HepG2 (cell line): ENCODE data around the gene EVA1A. TPM values are rescaled to one million over a fixed set of nuclear protein-coding genes. Genes with fewer than 3 reads are reported as not detected.

Experiments used
- ATAC-seq: fragments of 200-7000 bp; cut with Tn5 transposase; 3 replicates; pipeline ENCODE4 v1.9.1; 2020; ENCODE audit warnings: mild to moderate bottlenecking, moderate library complexity
- BruUV-seq: library from RNA; stranded (reverse); fragments of 400-500 nt; replicated peaks from 2 replicates; lab custom pipeline; 2021; lab: Mats Ljungman, UMichigan
- CTCF ChIA-PET: fragments of 300-600 bp; formaldehyde crosslinking; extraction: SDS; loops from one replicate; lab custom pipeline; 2021; ENCODE audit warnings: low total read pairs, inconsistent platforms, low intra/inter-chr PET ratio; lab: Yijun Ruan, JAX
- POLR2A ChIA-PET: fragments of 350-600 bp; sonication (Branson Sonifier 250); formaldehyde crosslinking; loops from one replicate; lab custom pipeline; 2020; ENCODE audit warnings: antibody characterized with exemption, inconsistent platforms; lab: Yijun Ruan, JAX
- DNase-seq: peaks from one replicate; pipeline ENCODE4 v3.0.0-alpha.2; 2015; ENCODE audit warnings: low spot score
- FAIRE-seq: peaks from 3 replicates; lab custom pipeline; 2011; peaks lifted over from hg19 to GRCh38; lab: Jason Lieb, UNC
- H2AFZ ChIP-seq: one replicate; pipeline ENCODE4 v1.6.1; 2011; ENCODE audit warnings: low read length, inconsistent platforms
- H3K27ac ChIP-seq: fragments of 300-600 bp; 3 replicates; pipeline ENCODE4 v1.8.0; 2011; ENCODE audit warnings: mixed run types, mild to moderate bottlenecking, mixed read lengths, low read length, inconsistent platforms; ENCODE audit not compliant: insufficient read depth; ENCODE audit errors: extremely low read length
- H3K27me3 ChIP-seq, 2 experiments: fragments of 200-600 bp in 1 of 2; 2 replicates in 1 of 2; 3 replicates in 1 of 2; pipeline versions ENCODE4 v1.6.0 to v1.8.0; 2011; ENCODE audit warnings: low read length in 2 of 2, mild to moderate bottlenecking in 2 of 2, moderate library complexity in 2 of 2, inconsistent platforms in 1 of 2; ENCODE audit not compliant: insufficient read depth in 2 of 2, control insufficient read depth in 1 of 2
- H3K36me3 ChIP-seq, 2 experiments: fragments of 200-600 bp in 1 of 2; replicated peaks in 1 of 2; 2 replicates in 1 of 2; 3 replicates in 1 of 2; pipeline versions ENCODE4 v1.5.1 to v1.8.0; 2011; ENCODE audit warnings: low read length in 2 of 2, inconsistent platforms in 1 of 2; ENCODE audit not compliant: insufficient read depth in 2 of 2, control insufficient read depth in 1 of 2
- H3K4me1 ChIP-seq: 2 replicates; pipeline ENCODE4 v1.5.1; 2012; ENCODE audit warnings: low read length, inconsistent platforms; ENCODE audit not compliant: insufficient read depth
- H3K4me2 ChIP-seq: 2 replicates; pipeline ENCODE4 v1.6.0; 2011; ENCODE audit warnings: low read depth, low read length, inconsistent platforms
- H3K4me3 ChIP-seq, 3 experiments: fragments of 200-600 bp in 1 of 3; sonication (generic), shearing (Covaris generic) in 1 of 3; replicated peaks in 1 of 3; 2 replicates each; pipeline ENCODE4 v1.5.1; 2011 to 2016; ENCODE audit warnings: low read length in 3 of 3, inconsistent platforms in 2 of 3, low read depth in 2 of 3, mild to moderate bottlenecking in 2 of 3, control low read depth in 1 of 3, mixed read lengths in 1 of 3; ENCODE audit not compliant: insufficient read depth in 1 of 3
- H3K79me2 ChIP-seq: one replicate; pipeline ENCODE4 v1.6.1; 2011; ENCODE audit warnings: low read length, inconsistent platforms; ENCODE audit not compliant: insufficient read depth
- H3K9ac ChIP-seq: 2 replicates; pipeline ENCODE4 v1.6.0; 2011; ENCODE audit warnings: mild to moderate bottlenecking, low read depth, low read length, inconsistent platforms; ENCODE audit not compliant: insufficient read depth
- H3K9me3 ChIP-seq: 2 replicates; pipeline ENCODE4 v1.5.1; 2012; ENCODE audit warnings: mild to moderate bottlenecking, low read length
- H4K20me1 ChIP-seq: 2 replicates; pipeline ENCODE4 v1.6.0; 2011; ENCODE audit warnings: inconsistent platforms, mild to moderate bottlenecking, low read length, moderate library complexity; ENCODE audit not compliant: insufficient read depth
- ARID4A ChIP-seq: sonication (generic); formaldehyde crosslinking; IDR thresholded peaks from 2 replicates; pipeline ENCODE4 v1.5.0; 2020; ENCODE audit warnings: mild to moderate bottlenecking, missing genetic modification reagents, borderline replicate concordance
- BRF2 ChIP-seq: sonication (generic); formaldehyde crosslinking; IDR thresholded peaks from 2 replicates; pipeline ENCODE4 v1.8.1; 2022; ENCODE audit warnings: mild to moderate bottlenecking, missing genetic modification reagents
- NCOA1 ChIP-seq: sonication (generic); formaldehyde crosslinking; IDR thresholded peaks from 2 replicates; pipeline ENCODE4 v1.9.0; 2021; ENCODE audit warnings: missing genetic modification reagents
- NR2C2 ChIP-seq: sonication (generic); formaldehyde crosslinking; IDR thresholded peaks from 2 replicates; pipeline ENCODE4 v1.4.0; 2020; ENCODE audit warnings: missing genetic modification reagents, mild to moderate bottlenecking, moderate library complexity, borderline replicate concordance
- RFXANK ChIP-seq: IDR thresholded peaks from 2 replicates; pipeline ENCODE4 v1.6.1; 2016
- ZFYVE20 ChIP-seq: sonication (generic); formaldehyde crosslinking; IDR thresholded peaks from 2 replicates; pipeline ENCODE4 v1.8.0; 2023; ENCODE audit warnings: low read depth, mild to moderate bottlenecking, moderate library complexity, missing genetic modification reagents, borderline replicate concordance
- ZNF350 ChIP-seq: sonication (generic); formaldehyde crosslinking; IDR thresholded peaks from 2 replicates; pipeline ENCODE4 v1.4.0; 2020; ENCODE audit warnings: mild to moderate bottlenecking, low read depth, missing genetic modification reagents, borderline replicate concordance
- ZNF558 ChIP-seq: sonication (generic); formaldehyde crosslinking; IDR thresholded peaks from 2 replicates; pipeline ENCODE4 v1.9.0; 2022; ENCODE audit warnings: mild to moderate bottlenecking, missing genetic modification reagents, borderline replicate concordance
- ZNF709 ChIP-seq: sonication (generic); formaldehyde crosslinking; IDR thresholded peaks from 2 replicates; pipeline ENCODE4 v1.5.0; 2020; ENCODE audit warnings: mild to moderate bottlenecking, missing genetic modification reagents
- WGBS: methylation state at CpG from one replicate; pipeline ENCODE4 v1.1.6; 2017; ENCODE audit warnings: low lambda C conversion rate; 5-methylcytosine and 5-hydroxymethylcytosine counted together
- in situ Hi-C: cut with HindIII; loops from 2 replicates; pipeline ENCODE4 v1.10.0; 2017; ENCODE audit warnings: low pct_unique_long_range_greater_than_20kb; ENCODE audit not compliant: extremely low pct_ligation_motif_present
- intact Hi-C: fragments of 100-400 bp; cut with micrococcal nuclease; formaldehyde crosslinking; loops from one replicate; pipeline ENCODE4 v1.10.0; 2022; ENCODE audit not compliant: unreplicated experiment
- polyA plus RNA-seq, 8 experiments: library from polyadenylated mRNA; depleted of rRNA in 3 of 8; stranded (reverse) in 7 of 8; unstranded in 1 of 8; fragments of >200 nt; fragmentation: Illumina TruSeq in 4 of 8; extraction: Trizol in 4 of 8; gene quantifications; 2 replicates each; pipeline versions ENCODE4 v1.2.1 to v1.2.3, GENCODE V29; 2011 to 2016; ENCODE audit warnings: low read depth in 4 of 8, missing spikeins in 1 of 8, mixed read lengths in 1 of 8; ENCODE audit not compliant: insufficient read depth in 1 of 8
- total RNA-seq, 5 experiments: library from RNA; depleted of rRNA; stranded (reverse); fragments of >200 nt; fragmentation: Illumina TruSeq; extraction: Trizol; gene quantifications; 2 replicates each; pipeline ENCODE4 v1.2.3, GENCODE V29; 2016; ENCODE audit warnings: low read depth in 1 of 5
- TF ChIP-seq, protein P1 (sequence below): sonication (generic); formaldehyde crosslinking; IDR thresholded peaks from 2 replicates; pipeline ENCODE4 v1.4.0; 2020; ENCODE audit warnings: mild to moderate bottlenecking, missing genetic modification reagents
- TF ChIP-seq, protein P2 (sequence below): sonication (generic); formaldehyde crosslinking; conservative IDR thresholded peaks from 2 replicates; pipeline ENCODE4 v1.4.0; 2020; ENCODE audit warnings: missing genetic modification reagents
- TF ChIP-seq, protein P3 (sequence below): sonication (generic); formaldehyde crosslinking; IDR thresholded peaks from 2 replicates; pipeline ENCODE4 v1.4.0; 2020; ENCODE audit warnings: missing genetic modification reagents

EVA1A gene
- total and polyA plus RNA-seq, 2 of the 13 experiments (the other 11 are each of a cell fraction or from before 2014, with no cell fraction given) = 57.5 to 57.8 TPM

- POLR2A ChIA-PET = no interaction called here
- no peak for TF ChIP-seq NR2C2
- no peak for TF ChIP-seq ZNF558 (CRISPR knock-in tag)
- TF ChIP-seq, protein P1, sequence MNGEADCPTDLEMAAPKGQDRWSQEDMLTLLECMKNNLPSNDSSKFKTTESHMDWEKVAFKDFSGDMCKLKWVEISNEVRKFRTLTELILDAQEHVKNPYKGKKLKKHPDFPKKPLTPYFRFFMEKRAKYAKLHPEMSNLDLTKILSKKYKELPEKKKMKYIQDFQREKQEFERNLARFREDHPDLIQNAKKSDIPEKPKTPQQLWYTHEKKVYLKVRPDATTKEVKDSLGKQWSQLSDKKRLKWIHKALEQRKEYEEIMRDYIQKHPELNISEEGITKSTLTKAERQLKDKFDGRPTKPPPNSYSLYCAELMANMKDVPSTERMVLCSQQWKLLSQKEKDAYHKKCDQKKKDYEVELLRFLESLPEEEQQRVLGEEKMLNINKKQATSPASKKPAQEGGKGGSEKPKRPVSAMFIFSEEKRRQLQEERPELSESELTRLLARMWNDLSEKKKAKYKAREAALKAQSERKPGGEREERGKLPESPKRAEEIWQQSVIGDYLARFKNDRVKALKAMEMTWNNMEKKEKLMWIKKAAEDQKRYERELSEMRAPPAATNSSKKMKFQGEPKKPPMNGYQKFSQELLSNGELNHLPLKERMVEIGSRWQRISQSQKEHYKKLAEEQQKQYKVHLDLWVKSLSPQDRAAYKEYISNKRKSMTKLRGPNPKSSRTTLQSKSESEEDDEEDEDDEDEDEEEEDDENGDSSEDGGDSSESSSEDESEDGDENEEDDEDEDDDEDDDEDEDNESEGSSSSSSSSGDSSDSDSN (CRISPR knock-in tag) = no peak
- no peak for TF ChIP-seq RFXANK (CRISPR knock-in tag)
- TF ChIP-seq, protein P2, sequence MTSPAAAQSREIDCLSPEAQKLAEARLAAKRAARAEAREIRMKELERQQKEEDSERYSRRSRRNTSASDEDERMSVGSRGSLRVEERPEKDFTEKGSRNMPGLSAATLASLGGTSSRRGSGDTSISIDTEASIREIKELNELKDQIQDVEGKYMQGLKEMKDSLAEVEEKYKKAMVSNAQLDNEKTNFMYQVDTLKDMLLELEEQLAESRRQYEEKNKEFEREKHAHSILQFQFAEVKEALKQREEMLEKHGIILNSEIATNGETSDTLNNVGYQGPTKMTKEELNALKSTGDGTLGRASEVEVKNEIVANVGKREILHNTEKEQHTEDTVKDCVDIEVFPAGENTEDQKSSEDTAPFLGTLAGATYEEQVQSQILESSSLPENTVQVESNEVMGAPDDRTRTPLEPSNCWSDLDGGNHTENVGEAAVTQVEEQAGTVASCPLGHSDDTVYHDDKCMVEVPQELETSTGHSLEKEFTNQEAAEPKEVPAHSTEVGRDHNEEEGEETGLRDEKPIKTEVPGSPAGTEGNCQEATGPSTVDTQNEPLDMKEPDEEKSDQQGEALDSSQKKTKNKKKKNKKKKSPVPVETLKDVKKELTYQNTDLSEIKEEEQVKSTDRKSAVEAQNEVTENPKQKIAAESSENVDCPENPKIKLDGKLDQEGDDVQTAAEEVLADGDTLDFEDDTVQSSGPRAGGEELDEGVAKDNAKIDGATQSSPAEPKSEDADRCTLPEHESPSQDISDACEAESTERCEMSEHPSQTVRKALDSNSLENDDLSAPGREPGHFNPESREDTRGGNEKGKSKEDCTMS = no peak
- no peak for TF ChIP-seq ZNF350
- TF ChIP-seq BRF2 (CRISPR knock-in tag) = no peak
- TF ChIP-seq ARID4A (CRISPR knock-in tag) = no peak
- no peak for TF ChIP-seq ZNF709 (CRISPR knock-in tag)
- no peak for TF ChIP-seq NCOA1 (CRISPR knock-in tag)
- TF ChIP-seq, protein P3, sequence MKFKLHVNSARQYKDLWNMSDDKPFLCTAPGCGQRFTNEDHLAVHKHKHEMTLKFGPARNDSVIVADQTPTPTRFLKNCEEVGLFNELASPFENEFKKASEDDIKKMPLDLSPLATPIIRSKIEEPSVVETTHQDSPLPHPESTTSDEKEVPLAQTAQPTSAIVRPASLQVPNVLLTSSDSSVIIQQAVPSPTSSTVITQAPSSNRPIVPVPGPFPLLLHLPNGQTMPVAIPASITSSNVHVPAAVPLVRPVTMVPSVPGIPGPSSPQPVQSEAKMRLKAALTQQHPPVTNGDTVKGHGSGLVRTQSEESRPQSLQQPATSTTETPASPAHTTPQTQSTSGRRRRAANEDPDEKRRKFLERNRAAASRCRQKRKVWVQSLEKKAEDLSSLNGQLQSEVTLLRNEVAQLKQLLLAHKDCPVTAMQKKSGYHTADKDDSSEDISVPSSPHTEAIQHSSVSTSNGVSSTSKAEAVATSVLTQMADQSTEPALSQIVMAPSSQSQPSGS (CRISPR knock-in tag) = no peak
- no peak for TF ChIP-seq ZFYVE20 (CRISPR knock-in tag)
- TF ChIP-seq, all 625 proteins: peak for 0
- intact Hi-C loops = no loop called here
- peaks cover 83% of the 10 kb centered on the region for H3K79me2 ChIP-seq
- no peaks in the 10 kb centered on the region for H3K9me3 ChIP-seq
- no TSS peak for BruUV-seq
- H2AFZ ChIP-seq = no peak overlapping the region
- H4K20me1 ChIP-seq = no peaks in the 10 kb centered on the region
- FAIRE-seq = no peak
- ATAC-seq = no peak
- peaks cover 35 to 87% of the 10 kb centered on the region in 2 experiments for H3K36me3 ChIP-seq
- 100% methylated on average over 1 of the region's 1 CpG for WGBS
- no peaks in the 10 kb centered on the region for H3K27me3 ChIP-seq
- peaks cover 25% of the 10 kb centered on the region for H3K4me1 ChIP-seq
- H3K4me3 ChIP-seq = no peak overlapping the region
- in situ Hi-C loops = no loop called here
- H3K9ac ChIP-seq = no peak overlapping the region
- CTCF ChIA-PET = no interaction called here
- no peak overlapping the region for H3K27ac ChIP-seq
- no peak overlapping the region for H3K4me2 ChIP-seq
- no peak for DNase-seq
Measured at GRCh38 chr2:75506101-75506697, 54.5 kb downstream of the EVA1A start.
